A673 (cell line): Measurements from ENCODE around the gene PCNX3.

ENCODE experiments used
- EZH2 ChIP-seq: fragments of 200-600 bp; sonication (generic); IDR thresholded peaks from 2 replicates; pipeline ENCODE4 v1.6.1; 2017; ENCODE audit warnings: borderline replicate concordance, low read depth, mild to moderate bottlenecking, mixed read lengths, antibody characterized with exemption, low read length; ENCODE audit not compliant: poor library complexity, severe bottlenecking
- TF ChIP-seq, protein P1 (sequence below): fragments of 300-800, 200-600 bp; sonication (generic); conservative IDR thresholded peaks from 2 replicates; pipeline ENCODE4 v1.5.1; 2017; ENCODE audit warnings: low read depth, mild to moderate bottlenecking, antibody characterized with exemption, low read length, moderate library complexity, mixed read lengths

DNA sequence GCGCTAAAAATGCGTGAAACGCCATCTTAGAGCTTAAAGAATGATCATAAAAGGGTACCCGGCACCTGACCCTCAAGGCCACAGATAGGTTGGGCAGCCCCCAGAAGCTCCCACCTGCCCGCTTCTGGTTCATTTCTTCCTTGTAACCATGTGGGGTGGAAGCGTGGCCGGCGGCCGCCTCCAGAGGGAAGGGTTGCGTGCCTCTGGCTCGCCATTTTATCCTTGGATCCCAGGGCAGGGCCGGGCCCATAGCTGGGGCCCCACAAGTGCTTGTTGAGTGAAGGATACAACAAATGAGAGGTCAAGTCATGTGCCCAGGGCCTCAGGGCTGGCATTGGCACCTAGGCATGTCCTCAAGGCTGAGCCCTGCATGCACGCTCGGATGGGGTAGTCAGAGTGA lies 5.9 kb downstream of the PCNX3 start:
- TF ChIP-seq, protein P1, sequence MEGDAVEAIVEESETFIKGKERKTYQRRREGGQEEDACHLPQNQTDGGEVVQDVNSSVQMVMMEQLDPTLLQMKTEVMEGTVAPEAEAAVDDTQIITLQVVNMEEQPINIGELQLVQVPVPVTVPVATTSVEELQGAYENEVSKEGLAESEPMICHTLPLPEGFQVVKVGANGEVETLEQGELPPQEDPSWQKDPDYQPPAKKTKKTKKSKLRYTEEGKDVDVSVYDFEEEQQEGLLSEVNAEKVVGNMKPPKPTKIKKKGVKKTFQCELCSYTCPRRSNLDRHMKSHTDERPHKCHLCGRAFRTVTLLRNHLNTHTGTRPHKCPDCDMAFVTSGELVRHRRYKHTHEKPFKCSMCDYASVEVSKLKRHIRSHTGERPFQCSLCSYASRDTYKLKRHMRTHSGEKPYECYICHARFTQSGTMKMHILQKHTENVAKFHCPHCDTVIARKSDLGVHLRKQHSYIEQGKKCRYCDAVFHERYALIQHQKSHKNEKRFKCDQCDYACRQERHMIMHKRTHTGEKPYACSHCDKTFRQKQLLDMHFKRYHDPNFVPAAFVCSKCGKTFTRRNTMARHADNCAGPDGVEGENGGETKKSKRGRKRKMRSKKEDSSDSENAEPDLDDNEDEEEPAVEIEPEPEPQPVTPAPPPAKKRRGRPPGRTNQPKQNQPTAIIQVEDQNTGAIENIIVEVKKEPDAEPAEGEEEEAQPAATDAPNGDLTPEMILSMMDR, result no peak
- TF ChIP-seq EZH2, result no peak
